Type B pancreatic cell (in vitro differentiated cells): Measurements from ENCODE around the gene MYO1A. TPM values are rescaled to one million over a fixed set of nuclear protein-coding genes. Genes with fewer than 3 reads are reported as not detected.

Experiments used
- DNase-seq: peaks from one replicate; pipeline ENCODE4 v3.0.0; 2021; ENCODE audit warnings: mixed read lengths; ENCODE audit not compliant: unreplicated experiment; ENCODE audit errors: extremely low spot score
- H3K27ac Mint-ChIP-seq: 2 replicates; pipeline ENCODE4 v1.8.0; 2021; ENCODE audit warnings: mild to moderate bottlenecking, mixed read lengths
- H3K27me3 Mint-ChIP-seq: 2 replicates; pipeline ENCODE4 v1.8.0; 2021; ENCODE audit warnings: mixed read lengths
- H3K36me3 Mint-ChIP-seq: 2 replicates; pipeline ENCODE4 v1.8.0; 2021; ENCODE audit warnings: mixed read lengths
- H3K4me1 Mint-ChIP-seq: one replicate; pipeline ENCODE4 v1.8.0; 2021; ENCODE audit warnings: mixed read lengths; ENCODE audit not compliant: unreplicated experiment
- H3K4me3 Mint-ChIP-seq: 2 replicates; pipeline ENCODE4 v1.8.0; 2021; ENCODE audit warnings: mild to moderate bottlenecking, mixed read lengths
- H3K9me3 Mint-ChIP-seq: 2 replicates; pipeline ENCODE4 v1.8.0; 2021; ENCODE audit warnings: mixed read lengths
- CTCF ChIP-seq: fragments of 200-600 bp; sonication (generic); conservative IDR thresholded peaks from 2 replicates; pipeline ENCODE4 v1.5.0; 2021; ENCODE audit warnings: antibody characterized with exemption, mild to moderate bottlenecking
- total RNA-seq: library from RNA; stranded (reverse); gene quantifications from 2 replicates; pipeline ENCODE4 v1.2.1, GENCODE V29; 2021; ENCODE audit warnings: low replicate concordance

Gene MYO1A
- total RNA-seq, 1 donor from 2014 or later = 4.3 TPM

GRCh38 chr12:57005980-57006808 lies 43.7 kb downstream of the MYO1A start, which contains the start of gene ZBTB39:
Gene ZBTB39 (minus strand): TSS chr12:57006546. CDS start chr12:57004917, 1,629 bp downstream.
- peaks cover 22% of the 10 kb centered on the region for H3K36me3 Mint-ChIP-seq
- peak within 1 kb of the TSS; percentile 79 for H3K27ac Mint-ChIP-seq
- DNase-seq = peak; percentile 78
- peak within 1 kb of the TSS; percentile 96 for H3K4me3 Mint-ChIP-seq
- H3K4me1 Mint-ChIP-seq = peaks cover 28% of the 10 kb centered on the region
- no peaks in the 10 kb centered on the region for H3K27me3 Mint-ChIP-seq
- no peaks in the 10 kb centered on the region for H3K9me3 Mint-ChIP-seq
- TF ChIP-seq CTCF = peak; percentile 72

- no peak for TF ChIP-seq CTCF
- Mint-ChIP-seq H3K27ac (no peak overlapping the region), H3K4me3 (peak overlapping the region; percentile 96), H3K27me3 (no peaks in the 10 kb centered on the region), H3K9me3 (no peaks in the 10 kb centered on the region), H3K4me1 (peaks cover 29% of the 10 kb centered on the region), H3K36me3 (peaks cover 22% of the 10 kb centered on the region)
- no peak for DNase-seq
Observed at GRCh38 chr12:57004651-57005050, 45.3 kb downstream of the MYO1A start.

GRCh38 chr12:57003395-57003794 lies 46.5 kb downstream of the MYO1A start:
- TF ChIP-seq CTCF = no peak
- no peak overlapping the region for H3K27ac Mint-ChIP-seq

GRCh38 chr12:57001448-57001906 lies 48.5 kb downstream of the MYO1A start:
- peak; percentile 80 for DNase-seq
- no peak overlapping the region for H3K4me3 Mint-ChIP-seq
- H3K9me3 Mint-ChIP-seq = no peaks in the 10 kb centered on the region
- no peak overlapping the region for H3K27ac Mint-ChIP-seq
- H3K36me3 Mint-ChIP-seq = peaks cover 23% of the 10 kb centered on the region
- H3K4me1 Mint-ChIP-seq = peaks cover 24% of the 10 kb centered on the region
- TF ChIP-seq CTCF = peak; percentile 81
- H3K27me3 Mint-ChIP-seq = no peaks in the 10 kb centered on the region

More at GRCh38 chr12:57003395-57003794, 46.5 kb downstream of the MYO1A start:
- Mint-ChIP-seq H3K36me3 (peaks cover 22% of the 10 kb centered on the region), H3K4me1 (peaks cover 23% of the 10 kb centered on the region), H3K27me3 (no peaks in the 10 kb centered on the region), H3K9me3 (no peaks in the 10 kb centered on the region), H3K4me3 (no peak overlapping the region)
- DNase-seq = no peak

GRCh38 chr12:57000393-57000792 lies 49.5 kb downstream of the MYO1A start:
- Mint-ChIP-seq H3K36me3 (peaks cover 29% of the 10 kb centered on the region), H3K27ac (no peak overlapping the region)
- TF ChIP-seq CTCF = no peak

More at GRCh38 chr12:57000393-57000792, 49.5 kb downstream of the MYO1A start:
- no peaks in the 10 kb centered on the region for H3K9me3 Mint-ChIP-seq
- H3K27me3 Mint-ChIP-seq = no peaks in the 10 kb centered on the region
- peaks cover 23% of the 10 kb centered on the region for H3K4me1 Mint-ChIP-seq
- no peak overlapping the region for H3K4me3 Mint-ChIP-seq
- no peak for DNase-seq
